Measurements from ENCODE around the gene ZSCAN22.

- no peak for TF ChIP-seq CTCF (IDR thresholded peaks at IDR 0.05; ENCODE audit: poor library complexity, severe bottlenecking)
- no peak for TF ChIP-seq EZH2 (IDR thresholded peaks at IDR 0.05; ENCODE audit: borderline replicate concordance, insufficient read depth, low read length, poor library complexity, severe bottlenecking)
- peak; percentile 22 for TF ChIP-seq SMC3 (conservative IDR thresholded peaks at IDR 0.05; ENCODE audit: poor library complexity)
- TF ChIP-seq POLR2AphosphoS5 (IDR thresholded peaks at IDR 0.05) = peak; percentile 52
- no peak for TF ChIP-seq EP300 (conservative IDR thresholded peaks at IDR 0.05; ENCODE audit: poor library complexity, severe bottlenecking)
Observed at GRCh38 chr19:58346961-58347929, 20.5 kb downstream of the ZSCAN22 start.

All from neural cell (in vitro differentiated cells).